ENCODE data around the gene LTBP1.

Gene LTBP1

GRCh38 chr2:33122726-33123125 lies 176.0 kb downstream of the LTBP1 start:
- DNase-seq: no peak

GRCh38 chr2:33123216-33123615 lies 176.5 kb downstream of the LTBP1 start:
- DNase-seq: no peak

DNA sequence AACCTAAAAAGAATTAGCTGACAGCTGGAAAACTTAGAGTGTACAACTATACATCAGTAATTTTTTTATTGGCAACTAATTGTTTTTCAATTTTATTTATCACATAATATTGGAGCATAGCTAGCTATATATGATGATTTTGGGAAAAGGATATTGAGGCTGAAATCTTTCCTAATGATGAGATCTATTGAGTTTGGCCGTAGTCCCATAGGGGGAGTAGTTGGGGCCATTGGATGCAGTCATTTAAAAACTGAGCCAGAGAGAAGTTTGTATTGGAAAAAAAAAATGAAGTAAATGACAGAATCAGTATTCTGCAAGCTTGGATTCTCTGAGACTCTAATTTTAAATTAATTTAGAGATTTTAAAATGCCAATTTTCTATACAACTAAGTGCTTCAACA lies 179.8 kb downstream of the LTBP1 start:
- DNase-seq: no peak

- DNase-seq: no peak
These were observed 180.2 kb downstream of the LTBP1 start for GRCh38 chr2:33126958-33127357.

- DNase-seq: no peak
These were observed 182.7 kb downstream of the LTBP1 start for GRCh38 chr2:33129263-33130053.

GRCh38 chr2:33130054-33130447 lies 183.3 kb downstream of the LTBP1 start:
- DNase-seq: no peak

DNA sequence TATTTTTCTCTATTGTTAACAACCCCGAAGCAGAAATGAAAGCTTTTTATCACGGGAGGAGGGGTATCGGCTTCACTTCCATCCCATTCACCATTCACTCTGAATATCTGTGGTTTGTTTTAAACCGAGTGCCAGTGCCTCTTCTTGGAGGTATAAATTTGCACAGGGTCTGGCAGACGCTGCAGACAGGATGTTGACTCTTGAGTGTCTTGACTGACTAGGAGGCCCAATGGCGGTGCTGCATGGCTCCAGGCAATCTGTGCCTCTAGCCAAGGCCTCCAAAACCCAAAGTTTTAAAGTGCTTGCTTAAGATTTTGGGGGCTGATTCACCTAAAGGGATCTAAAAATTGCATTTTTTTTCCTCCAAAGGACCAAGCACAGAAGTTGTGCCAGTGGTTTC lies 183.8 kb downstream of the LTBP1 start:
- no peak for DNase-seq

DNA sequence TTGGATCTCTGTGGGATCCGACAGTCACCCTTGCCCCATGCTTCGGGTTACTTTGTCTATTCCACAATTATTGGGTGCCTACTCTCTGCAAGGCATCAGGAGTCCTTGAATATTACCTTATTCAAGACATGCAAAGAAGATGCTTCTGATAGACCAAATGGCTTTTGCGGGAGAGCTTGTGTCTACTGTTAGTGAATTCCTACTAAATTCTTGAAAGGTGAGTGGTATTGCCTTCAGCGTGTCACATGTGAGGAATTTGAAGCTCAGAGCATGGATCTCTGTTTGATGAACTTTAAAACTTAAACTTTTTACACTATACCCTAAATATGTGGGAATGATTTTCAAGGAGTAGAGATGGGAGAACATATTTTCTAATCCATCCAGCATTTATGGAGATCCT lies 184.4 kb downstream of the LTBP1 start:
- DNase-seq: no peak

- no peak for DNase-seq
These were observed 185.0 kb downstream of the LTBP1 start for GRCh38 chr2:33131749-33132148.

DNA sequence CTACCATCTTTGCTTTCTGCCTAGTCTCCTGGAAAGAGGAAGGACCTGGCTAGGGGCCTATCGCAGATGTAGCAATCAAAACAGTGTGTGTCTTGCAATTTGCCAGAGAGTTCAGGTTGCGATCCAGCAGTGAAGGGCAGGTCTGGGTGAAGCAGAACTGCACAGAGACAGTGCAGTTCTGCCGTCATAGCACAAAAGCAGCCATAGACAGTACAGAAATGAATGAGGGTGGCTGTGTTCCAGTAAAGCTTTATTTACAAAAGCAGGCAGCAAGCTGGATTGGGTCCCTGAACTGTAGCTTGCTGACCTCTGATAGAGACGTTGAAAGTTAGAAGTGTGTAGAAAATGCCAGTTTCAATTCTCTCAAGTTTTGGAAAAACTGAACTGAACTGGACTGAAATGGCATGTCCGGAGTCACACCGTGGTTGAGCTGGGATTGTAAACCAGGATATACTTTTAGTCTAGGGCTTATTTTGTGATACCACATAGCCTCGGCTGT lies 186.8 kb downstream of the LTBP1 start:
- DNase-seq: no peak

- no peak for DNase-seq
These were observed 187.5 kb downstream of the LTBP1 start for GRCh38 chr2:33134086-33134771.

DNA sequence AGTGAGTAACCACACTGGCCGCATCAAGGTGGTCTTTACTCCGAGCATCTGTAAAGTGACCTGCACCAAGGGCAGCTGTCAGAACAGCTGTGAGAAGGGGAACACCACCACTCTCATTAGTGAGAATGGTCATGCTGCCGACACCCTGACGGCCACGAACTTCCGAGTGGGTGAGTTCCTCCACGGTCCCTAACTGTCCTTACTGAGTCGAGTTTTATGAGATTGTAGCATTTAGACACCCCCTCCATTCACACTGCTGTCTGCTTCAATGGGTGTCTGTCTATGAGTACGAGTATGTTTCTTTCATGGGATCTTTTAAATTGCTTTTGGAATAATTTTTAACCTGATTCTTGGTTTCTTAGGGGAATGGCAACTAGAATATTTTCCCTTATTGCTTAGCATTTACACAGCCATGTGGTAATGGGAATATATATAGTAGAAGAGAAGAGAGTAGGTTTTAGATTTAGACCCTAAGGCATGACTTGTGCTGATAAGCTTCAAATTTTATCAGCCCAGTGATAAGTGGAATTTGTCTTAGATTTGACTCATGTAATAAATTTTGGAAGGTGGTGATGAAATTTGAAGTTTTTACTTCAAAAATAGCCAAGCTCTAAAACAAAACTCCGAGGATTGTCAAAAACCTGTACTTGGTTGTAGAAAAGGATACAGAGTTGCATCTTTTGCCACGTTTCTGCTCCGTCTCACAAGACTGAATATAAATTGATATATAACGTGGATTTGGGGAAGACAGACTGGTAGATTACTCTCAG lies 188.2 kb downstream of the LTBP1 start:
- no peak for DNase-seq

DNA sequence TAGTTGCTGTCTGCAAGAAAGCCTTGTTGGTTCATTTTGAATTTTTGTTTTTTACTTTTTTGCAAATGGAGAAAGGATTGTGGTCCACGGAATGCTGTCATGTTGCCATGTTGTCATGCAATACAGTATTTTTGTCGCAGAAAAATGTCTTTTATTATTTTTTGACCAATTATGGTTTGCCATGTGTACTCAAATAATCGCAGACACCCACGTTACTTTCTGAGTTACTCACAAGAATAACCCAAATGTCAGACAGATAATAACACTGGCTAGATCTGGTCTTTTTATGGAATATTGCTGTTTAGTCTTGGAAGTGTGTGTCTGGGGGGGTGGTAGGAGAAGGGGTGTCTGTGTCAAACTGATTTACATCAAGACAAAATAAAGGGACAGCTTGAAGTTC lies 188.9 kb downstream of the LTBP1 start:
- no peak for DNase-seq

- DNase-seq: no peak
These were observed 189.3 kb downstream of the LTBP1 start for GRCh38 chr2:33136056-33136455.

DNA sequence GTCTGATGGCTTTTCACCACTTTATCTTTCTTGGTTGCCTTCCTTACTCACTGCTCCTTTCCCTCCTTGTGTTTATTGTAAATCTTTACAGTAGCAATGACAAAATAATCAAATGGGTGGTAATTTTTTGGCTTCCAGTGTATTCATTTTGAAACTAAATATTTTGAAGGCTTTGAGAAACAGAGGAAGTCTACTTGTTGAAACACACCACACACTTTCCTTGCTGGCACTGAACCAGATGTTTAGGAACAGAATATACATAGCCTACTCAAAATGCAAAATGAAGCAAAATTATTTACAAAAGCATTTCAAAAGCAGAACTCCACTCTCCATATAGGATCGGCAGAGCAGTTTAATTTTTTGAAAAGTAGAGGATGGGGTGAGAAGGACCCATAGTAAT lies 189.8 kb downstream of the LTBP1 start:
- DNase-seq: no peak

DNA sequence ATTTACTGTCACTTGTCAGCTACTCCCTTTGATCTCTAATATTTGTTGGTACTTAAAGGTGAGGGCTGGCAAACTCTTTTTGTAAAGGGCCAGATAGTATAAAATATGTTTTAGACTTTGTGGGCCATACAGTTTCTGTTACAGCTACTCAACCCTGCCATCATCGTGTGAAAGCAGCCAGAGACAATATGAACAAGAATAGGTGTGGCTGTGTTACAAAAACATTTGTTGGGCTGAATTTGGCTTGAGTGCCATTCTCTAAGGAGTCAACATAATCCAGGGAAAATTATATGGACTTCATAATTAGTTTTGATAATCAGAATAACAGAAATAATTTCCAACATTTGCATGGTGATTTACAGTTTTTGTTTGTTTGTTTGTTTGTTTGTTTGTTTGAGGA lies 190.6 kb downstream of the LTBP1 start:
- DNase-seq: no peak

GRCh38 chr2:33139949-33140348 lies 193.2 kb downstream of the LTBP1 start:
- no peak for DNase-seq

DNA sequence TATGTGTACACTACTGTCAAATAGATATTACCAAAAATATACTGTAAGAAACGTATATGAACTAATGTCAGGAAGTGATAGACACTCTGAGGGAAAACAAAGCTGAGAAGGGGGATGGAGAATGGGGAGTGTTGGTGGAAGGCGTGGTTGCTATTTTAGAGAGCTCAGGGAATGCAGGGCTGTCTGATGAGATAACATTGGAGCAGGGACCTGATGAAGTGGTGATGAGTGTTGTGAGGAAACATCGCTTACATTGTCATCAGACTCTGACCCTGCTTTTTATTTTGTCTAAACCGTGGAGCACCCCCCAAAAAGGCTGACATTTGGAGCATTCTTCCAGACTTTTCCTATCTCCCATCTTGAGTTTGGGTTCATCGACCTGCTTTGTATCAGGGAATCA lies 194.7 kb downstream of the LTBP1 start:
- no peak for DNase-seq

GRCh38 chr2:33142810-33143209 lies 196.1 kb downstream of the LTBP1 start:
- DNase-seq: no peak

DNA sequence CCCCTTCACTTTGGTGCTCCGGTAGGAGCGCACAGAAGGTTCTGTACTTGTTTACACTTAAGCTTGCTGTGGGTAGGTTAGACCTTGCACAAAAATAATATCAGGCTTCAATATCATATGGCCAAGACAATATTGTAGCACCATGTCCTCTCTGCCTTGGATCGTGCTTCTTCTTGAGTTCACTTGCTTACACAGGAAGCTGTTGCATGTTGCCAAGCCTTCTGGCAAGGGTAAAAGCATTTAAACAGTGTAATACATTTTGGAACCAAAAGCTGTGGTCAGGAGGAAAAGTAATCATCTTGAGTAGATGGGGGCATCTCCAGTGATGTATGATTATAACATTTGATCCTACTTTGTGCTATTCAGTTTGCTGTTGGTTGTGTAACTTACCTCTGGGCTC lies 197.5 kb downstream of the LTBP1 start:
- no peak for DNase-seq

GRCh38 chr2:33145459-33145858 lies 198.7 kb downstream of the LTBP1 start:
- DNase-seq: no peak

- DNase-seq: no peak
These were observed 199.3 kb downstream of the LTBP1 start for GRCh38 chr2:33146102-33146501.

GRCh38 chr2:33153008-33153407 lies 206.3 kb downstream of the LTBP1 start:
- no peak for DNase-seq
